GM19463 (cell line): ENCODE results near the gene DNAH11.
"Not testable (repeated sequence)": the region's sequence is repeated elsewhere in the genome, so short reads cannot be mapped to it uniquely, and the experiment has no call there.

Experiments used
- ATAC-seq: cut with Tn5 transposase; IDR thresholded peaks from one replicate; pipeline ENCODE4 v1.9.1; 2021; ENCODE audit warnings: mild to moderate bottlenecking, moderate library complexity; ENCODE audit not compliant: unreplicated experiment

Gene DNAH11

GRCh38 chr7:21916629-21917028 lies 373.8 kb downstream of the DNAH11 start:
- no peak for ATAC-seq

- ATAC-seq: no peak
Observed at GRCh38 chr7:21918216-21918615, 375.4 kb downstream of the DNAH11 start.

- no peak for ATAC-seq
Observed at GRCh38 chr7:21920936-21921335, 378.1 kb downstream of the DNAH11 start.

DNA sequence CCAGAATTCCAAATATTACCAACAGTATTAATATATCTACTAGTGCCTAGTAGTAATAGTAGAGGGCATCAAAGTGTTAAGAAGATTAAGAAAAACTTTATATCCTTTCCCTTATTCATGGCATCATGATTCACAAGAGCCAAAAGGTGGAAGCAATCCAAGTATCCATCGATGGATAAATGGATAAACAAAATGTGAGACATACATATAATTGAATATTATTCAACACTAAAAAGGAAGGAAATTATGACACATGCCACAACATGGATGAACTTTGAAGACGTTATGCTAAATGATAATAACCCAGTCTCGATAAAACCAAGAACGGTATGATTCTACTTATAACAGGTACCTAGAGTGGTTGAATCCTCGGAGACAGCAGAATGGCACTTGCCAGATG lies 379.8 kb downstream of the DNAH11 start:
- ATAC-seq: no peak

GRCh38 chr7:21923658-21924057 lies 380.8 kb downstream of the DNAH11 start:
- no peak for ATAC-seq

DNA sequence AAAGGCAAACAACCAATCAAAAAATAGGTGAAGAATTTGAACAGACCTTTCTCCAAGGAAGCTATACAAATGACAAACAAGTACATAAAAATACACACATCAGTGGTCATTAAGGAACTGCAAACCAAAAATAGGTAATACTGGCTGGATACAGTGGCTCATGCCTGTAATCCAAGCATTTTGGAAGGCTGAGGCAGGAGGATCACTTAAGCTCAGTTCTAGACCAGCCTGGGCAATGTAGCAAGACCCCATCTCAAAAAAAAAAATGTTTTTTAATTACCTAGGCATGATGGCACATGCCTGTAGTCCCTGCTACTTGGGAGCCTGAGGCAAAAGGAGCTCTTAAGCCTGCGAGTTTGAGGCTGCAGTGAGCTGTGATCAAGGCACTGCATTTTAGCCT lies 383.6 kb downstream of the DNAH11 start:
- ATAC-seq: no peak

DNA sequence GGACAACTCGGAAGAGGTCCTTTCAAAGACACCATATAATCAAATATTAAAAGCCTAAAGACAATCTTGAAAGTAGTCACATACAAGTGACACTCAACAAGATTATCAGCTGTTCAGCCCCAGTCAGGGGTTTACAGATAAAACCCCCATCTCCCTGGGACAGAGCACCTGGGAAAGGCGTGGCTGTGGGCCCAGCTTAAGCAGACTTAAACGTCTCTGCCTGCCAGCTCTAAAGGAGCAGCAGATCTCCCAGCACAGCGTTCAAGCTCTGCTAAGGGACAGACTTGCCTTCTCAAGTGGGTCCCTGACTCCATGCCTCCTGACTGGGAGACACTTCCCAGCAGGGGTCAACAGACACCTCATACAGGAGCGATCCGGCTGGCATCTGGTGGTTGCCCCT lies 384.9 kb downstream of the DNAH11 start:
- no peak for ATAC-seq

- ATAC-seq: not testable (repeated sequence)
Observed at GRCh38 chr7:21933293-21933692, 390.5 kb downstream of the DNAH11 start.

GRCh38 chr7:21934808-21935207 lies 392.0 kb downstream of the DNAH11 start:
- no peak for ATAC-seq

- no peak for ATAC-seq
Observed at GRCh38 chr7:21938463-21938862, 395.6 kb downstream of the DNAH11 start.

GRCh38 chr7:21939136-21939857 lies 396.5 kb downstream of the DNAH11 start:
- ATAC-seq: peak; percentile 81

DNA sequence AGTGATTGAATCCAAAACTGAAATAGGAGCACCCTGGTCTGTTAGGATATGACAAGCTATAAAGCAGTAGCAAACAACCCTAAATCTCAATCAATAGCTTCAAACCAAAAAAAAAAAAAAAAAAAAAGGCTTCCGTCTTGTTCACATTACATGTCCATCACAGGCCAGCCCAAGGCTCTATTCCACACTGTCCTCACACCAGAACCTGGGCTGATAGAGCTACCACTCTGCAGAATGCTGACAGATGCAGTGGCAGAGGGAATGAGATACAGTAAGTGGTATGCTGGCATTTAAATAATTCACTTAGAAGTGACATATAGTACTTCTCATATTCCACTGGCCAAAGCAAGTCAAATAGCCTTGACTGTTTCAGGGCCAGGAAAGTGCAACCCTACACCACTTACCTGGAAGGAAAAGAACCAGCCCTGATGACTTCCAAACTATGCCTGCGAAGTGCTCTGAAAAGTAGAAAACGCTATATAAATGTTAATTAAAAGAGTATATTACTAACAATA lies 397.1 kb downstream of the DNAH11 start:
- ATAC-seq: no peak

- ATAC-seq: peak; percentile 9
Observed at GRCh38 chr7:21941611-21942141, 398.8 kb downstream of the DNAH11 start.

- no peak for ATAC-seq
Observed at GRCh38 chr7:21942955-21943354, 400.1 kb downstream of the DNAH11 start.

DNA sequence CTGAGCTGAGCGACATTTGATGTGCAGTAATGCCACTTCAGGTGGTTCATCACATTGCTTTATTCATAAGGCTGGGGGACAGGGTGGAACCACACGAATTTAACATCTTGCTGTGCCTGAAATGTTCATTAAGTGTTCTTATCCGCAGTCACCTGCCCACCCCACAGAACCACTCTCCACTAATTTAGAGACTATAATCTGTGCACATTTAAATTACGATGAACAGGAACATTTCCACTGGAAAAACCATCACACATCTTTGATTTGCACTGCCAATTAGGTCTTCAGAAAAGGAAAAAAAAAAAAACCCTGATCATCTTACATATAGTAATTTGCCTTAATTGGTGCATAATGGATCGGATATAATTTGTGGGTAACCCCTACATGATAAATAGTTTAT lies 400.6 kb downstream of the DNAH11 start:
- no peak for ATAC-seq

GRCh38 chr7:21944616-21945453 lies 402.0 kb downstream of the DNAH11 start:
- no peak for ATAC-seq

DNA sequence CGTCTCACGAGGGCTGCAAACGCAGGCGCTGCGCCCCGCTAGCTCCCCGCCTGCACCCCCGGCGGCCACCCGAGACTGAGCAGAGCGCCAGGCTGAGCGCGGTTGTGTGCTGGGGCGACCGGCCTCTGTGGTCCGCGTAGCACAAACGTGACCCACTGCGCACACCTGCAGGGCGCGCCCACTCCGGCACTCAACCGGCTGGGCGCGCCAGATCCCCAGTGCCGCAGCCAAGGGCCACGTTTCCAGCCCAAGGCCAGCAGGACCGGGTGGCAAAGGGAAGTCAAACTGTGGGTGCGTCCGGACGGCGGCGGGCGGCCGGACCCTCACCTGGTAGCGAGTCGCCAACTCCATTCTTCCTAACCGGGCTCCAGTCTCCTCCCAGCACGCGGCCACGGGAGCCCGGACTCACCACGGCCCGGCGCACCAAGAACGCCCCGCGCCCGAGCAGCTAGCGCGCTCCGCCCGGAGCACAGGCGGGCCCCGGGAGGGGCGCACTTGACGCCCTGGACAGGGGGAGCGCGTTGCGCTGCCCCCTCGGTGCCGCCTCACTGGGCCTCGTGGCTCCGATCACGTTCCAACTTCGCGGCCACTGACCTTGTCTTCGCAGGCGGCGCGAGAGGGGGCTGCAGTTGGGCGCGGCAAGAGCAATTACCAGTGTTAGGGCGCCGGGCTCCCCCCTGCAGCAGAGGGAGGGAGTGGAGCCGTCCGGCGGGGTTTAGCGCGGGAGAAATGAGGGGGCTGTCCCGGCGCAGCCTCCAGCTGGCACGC lies 402.8 kb downstream of the DNAH11 start, which contains the start of gene CDCA7L:
Gene CDCA7L, minus strand, starts transcription at position 446 of the 768 bp plus-strand sequence. Its CDS starts 95 bp downstream, at position 351.
- ATAC-seq: peak; percentile 84

DNA sequence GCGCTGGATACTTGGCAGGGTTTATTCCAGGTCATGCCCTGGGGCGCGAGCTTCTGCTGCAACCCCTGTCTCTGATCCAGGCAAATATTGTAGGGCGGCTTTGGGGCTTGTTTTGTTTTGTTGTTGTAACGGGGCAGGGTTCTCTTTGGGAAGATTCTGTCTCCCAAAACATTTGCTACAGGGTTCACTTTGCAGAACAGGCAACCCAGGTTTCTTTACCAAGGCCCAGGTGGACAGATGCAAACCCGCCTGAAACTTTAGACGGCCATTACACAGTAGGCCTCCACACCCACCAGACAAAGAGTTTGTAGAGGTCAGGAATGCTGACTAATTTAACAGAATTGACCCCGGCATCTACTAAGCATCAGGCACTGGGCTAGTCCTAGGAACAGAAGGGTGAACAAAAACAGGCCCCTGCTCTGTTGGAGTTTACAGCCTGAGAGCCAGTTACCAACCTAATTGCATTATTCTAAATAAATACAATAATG lies 403.4 kb downstream of the DNAH11 start:
- no peak for ATAC-seq

DNA sequence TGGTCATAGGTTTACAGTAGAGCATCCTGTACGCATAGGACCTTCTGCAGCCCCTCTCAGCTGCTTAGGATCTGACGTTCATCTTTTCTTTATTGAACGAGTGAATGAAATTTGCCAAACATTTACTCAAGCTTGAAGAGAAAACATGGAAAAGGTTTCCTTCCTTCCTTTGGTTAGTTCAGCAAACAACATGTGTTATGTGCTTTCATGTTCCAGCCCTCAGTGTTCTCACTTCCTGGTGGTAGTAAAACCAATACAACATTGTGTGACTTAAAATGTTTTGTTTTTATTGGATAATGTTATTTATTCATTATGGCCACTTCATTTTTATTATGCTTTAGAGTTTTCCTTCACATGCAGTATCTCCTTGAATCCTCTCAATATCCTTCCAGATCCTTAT lies 404.2 kb downstream of the DNAH11 start:
- ATAC-seq: no peak

- no peak for ATAC-seq
Observed at GRCh38 chr7:21947946-21948345, 405.1 kb downstream of the DNAH11 start.

GRCh38 chr7:21948364-21948763 lies 405.5 kb downstream of the DNAH11 start:
- no peak for ATAC-seq
